Activated CD4-positive, alpha-beta T cell treated with anti-CD3 and anti-CD28 coated beads for 1 hour (primary cell): ENCODE results near the gene TUBB2B.
"Not testable (repeated sequence)": the region's sequence is repeated elsewhere in the genome, so short reads cannot be mapped to it uniquely, and the experiment has no call there.

ENCODE experiments used
- DNase-seq: peaks from one replicate; pipeline ENCODE4 v3.0.0-alpha.2; 2020

TUBB2B gene

DNA sequence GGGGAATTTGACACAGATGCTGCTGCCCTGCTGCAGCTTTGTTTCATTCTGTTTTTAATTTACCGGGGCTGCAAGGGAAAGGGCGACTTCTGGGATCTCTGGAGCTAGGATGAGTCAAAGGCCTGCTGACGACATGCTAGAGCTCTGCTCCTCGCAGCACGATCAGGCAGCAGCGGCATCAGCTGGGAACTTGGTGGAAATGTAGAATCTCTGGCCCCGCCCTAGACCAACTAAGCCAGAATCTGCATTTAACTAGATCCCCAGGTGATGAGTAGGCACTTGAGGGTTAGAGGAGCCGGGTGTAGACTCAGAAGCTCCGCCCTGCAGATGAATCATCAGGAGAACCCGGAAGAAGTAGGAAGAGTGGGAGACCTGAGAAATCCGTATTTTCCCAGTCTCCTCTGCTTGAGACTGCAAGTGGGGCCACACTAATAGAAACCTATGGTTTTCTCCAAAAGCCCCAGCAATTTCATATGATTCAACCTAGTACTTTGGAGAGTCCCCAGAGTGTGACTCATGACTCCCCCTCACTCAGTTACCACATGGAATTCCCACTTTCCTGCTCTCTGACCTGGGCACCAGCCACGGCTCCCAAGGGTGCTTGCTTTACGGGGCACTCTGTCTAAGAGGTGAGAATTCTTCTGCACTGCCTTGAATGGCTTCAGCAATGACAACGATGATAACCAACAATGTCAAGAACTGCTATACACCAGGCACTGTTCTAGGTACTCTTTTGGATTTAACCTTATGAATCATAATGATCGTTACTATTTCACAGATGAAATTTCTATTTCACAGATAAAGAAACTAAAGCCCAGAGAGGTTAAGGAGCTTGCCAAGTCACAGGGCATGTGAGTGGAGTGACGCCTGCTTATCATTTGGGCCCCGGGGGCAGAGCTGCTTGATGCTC, 18.1 kb downstream of the TUBB2B start:
- DNase-seq = no peak

DNA sequence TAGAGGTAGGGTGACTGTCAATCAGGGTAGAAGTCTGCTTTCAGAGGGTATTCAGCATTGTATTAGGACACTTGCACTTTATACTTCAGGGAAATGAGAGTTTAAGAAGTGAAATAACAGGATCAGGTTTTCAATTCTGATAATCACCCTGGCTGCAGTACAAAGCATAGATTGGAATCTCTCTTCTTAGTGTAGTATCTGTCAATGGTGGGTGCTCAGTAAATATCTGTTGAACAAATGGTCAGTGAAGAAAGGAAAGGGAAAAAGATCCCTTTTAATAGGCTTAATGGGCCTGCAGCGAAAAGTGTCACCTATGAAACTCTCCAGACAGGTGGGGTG, 18.7 kb downstream of the TUBB2B start:
- no peak for DNase-seq

DNA sequence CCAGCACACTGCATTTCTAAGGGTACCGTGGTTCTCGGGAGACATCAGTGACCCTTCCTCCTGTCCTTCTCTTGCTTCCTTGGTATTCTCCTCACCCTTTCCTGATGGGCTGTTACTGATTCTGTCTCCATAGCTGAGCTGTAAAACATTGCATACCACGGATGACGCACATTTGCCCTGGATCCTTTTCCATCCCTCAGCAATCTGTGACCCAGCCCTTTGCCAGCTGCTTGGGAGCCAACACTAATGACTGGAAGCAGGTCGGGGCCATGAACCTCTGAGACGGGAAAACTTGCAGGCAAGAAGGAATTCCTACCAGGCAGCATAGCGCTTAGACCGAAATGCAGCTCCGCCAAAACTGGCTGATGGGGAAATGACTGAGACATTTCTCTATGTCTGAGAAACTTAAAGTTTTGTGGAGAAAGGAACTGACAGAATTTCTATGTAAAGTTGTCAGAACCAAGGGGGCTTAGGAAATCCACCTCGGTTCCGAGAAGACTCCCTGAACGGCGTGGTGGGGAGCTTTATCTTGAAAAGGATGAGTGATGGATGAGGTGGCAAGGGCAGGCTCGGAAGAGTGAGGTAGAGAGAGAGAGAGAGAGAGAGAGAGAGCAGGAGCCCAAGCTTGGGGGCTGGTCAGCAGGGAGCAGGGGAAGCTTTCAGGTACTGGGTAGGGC, 19.2 kb downstream of the TUBB2B start:
- DNase-seq = no peak

DNA sequence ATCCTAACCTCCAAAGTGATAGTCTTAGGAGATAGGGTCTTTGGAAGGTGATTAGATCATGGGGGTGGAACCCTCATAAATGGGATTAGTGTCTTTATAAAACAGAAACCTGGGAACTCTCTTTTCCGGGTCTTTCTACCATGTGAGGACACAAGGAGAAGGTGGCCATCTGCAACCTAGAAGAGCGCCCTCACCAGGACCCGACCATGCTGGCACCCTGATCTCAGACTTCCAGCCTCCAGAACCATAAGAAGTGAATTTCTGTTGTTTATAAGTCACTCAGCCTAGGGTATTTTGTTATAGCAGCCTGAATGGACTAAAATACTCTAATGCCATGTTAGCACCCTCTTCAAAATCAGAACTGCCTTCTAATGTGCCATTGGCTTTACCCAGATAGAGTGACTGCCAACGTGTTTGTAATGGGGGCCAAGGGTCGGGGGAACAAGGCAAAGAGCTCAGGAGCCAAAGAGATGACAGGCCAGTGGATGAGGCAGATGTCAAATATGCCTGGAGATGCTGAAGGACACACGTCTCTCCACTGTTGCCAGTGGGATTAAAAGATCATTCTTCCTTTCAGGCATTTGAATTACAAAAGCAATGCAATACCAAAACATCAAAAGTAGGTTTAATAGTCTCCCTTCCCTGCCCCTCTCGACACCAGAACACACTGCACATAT, 21.0 kb downstream of the TUBB2B start:
- no peak for DNase-seq

DNA sequence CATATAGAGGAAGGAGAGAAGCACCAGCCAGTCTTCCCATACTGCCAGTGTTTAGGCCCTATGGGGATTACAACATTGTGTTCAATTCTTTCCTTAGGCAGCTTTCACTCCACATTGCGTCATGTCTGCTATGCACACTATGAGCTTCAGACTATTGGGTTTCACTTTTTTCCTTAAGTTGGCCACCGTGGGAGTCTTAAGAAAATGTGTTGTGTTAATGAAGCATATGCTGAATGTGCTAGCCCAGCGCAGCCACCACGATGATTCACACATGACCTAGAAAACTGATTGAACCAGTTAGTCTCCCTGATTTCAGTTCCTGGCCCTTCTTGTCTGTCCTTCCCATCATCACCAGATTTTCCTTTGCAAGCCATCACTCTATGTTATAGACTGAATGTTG, 21.5 kb downstream of the TUBB2B start:
- DNase-seq = no peak

DNA sequence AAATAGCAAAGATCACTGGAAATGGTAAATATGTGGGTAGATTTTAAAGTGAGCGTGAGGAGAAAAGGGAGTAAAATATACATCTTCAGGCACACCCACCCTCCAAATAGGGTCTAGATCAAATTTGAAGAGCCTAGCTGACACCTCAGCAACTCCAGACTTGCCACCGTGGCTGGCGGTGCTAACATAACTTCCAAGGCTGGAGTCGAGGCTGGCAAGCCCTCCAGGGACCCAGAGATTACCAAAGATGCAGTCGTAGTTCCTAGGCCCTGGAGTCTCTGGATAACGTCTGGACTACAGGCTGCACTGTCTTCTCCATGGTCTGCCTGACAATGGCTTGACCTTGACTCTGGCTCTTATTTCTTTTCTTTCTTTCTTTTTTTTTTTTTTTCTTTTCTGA, 22.5 kb downstream of the TUBB2B start:
- DNase-seq = no peak

DNA sequence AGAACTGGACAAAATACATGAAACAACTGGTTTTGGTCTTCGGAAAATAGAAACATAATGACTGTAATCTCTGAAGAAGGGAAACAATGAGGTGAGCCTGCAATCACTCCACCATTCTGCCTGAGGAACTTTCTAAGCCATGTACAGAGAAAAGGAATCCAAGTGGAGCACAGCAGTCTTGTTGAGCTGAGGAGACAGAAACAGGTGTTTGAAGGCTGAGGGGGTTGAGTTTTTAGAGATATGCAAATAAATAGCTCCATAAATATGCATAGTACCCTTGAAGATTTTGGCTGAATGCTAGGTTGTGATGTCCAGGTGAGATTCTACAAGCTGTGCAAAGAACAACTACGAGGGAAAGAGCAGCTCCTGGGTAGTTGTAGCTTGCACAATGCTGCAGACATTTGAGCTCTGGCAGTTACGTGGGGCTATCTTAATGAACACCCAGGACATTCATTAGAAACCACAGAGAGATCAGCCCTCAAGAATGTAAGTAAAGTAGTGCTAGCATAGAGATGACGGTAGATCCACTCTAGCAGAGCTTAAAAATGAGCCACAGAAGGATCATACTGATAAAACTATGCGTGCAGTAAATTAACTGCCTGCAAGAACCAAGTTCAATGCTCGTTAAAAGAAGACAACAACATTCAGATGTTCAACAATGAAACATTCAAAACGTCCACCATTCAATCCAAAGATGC, 24.3 kb downstream of the TUBB2B start:
- no peak for DNase-seq

DNA sequence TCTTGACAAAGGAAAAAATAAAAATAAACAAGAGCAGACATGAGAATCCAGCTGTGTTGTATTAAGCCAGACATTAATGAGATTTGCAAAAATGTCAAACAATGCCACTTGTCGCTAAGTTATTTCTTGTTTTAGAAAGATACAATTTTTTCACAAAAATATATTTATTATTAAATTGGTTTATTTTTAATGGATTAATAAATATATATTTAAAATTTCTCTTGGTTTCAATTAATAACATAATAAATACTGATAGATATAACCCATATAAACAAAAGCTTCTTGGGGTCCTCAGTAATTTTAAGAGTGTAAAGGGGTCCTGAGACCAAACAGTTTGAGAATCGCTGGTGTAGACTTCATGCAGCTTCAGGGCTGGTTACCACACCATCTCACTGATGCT, 26.1 kb downstream of the TUBB2B start:
- DNase-seq = no peak

DNA sequence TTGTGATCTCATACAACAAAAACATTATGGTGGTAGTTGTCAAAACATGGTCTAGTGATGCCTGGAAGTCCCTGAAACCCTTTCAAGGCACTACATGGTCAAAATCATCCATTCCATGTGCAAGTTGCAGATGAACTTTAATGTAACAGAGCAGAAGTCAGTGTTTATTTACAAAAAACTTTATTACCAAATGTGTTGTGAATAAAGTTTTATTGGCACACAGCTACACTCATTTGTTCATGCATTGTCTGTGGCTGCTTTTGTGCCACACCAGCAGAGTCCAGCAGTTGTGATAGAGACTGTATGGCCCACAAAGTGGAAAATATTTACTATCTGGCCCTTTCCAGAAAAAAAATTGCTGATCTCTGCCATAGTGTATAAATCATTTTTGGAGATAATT, 26.8 kb downstream of the TUBB2B start:
- DNase-seq = no peak

DNA sequence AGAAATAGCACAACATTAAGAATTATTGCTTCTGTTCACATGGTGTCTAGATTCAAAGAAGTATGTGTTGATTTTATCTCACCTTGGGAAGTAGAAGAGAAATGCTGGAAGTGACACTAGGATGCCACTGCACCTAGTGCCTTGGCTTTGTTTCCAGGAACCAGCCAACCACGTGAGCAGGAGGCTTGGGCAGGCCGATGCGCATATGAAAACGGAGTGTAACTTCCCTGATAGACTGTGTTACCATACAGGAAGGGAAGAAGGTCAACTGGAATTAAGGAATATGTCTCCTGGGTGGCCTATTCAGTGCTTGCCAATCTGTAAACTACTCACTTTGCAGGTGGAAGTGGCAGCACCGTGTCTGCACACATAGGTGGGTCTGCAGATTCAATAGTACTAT, 28.1 kb downstream of the TUBB2B start:
- no peak for DNase-seq

DNA sequence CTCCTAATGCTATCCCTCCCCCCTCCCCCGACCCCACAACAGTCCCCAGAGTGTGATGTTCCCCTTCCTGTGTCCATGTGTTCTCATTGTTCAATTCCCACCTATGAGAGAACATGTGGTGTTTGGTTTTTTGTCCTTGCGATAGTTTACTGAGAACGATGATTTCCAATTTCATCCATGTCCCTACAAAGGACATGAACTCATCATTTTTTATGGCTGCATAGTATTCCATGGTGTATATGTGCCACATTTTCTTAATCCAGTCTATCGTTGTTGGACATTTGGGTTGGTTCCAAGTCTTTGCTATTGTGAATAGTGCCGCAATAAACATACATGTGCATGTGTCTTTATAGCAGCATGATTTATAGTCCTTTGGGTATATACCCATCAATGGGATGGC, 29.7 kb downstream of the TUBB2B start:
- DNase-seq = not testable (repeated sequence)

DNA sequence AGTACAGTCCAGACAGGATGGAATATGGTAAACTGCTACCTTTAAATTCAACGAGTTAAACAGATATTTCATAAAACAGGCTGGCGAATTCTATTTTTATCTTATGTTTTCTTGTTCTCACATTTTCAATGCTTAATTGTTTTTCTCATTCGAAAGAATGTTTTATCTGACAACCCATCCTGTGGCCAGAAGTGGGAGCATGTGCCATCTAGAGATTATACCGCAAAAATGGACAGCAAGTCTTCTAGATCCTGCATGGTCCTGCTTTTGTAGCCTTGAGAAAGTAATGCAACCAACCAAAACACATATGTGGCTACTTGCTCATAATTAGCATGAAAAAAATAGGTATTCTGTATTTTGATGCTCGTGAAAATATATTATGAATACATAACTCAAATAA, 30.7 kb downstream of the TUBB2B start:
- no peak for DNase-seq

DNA sequence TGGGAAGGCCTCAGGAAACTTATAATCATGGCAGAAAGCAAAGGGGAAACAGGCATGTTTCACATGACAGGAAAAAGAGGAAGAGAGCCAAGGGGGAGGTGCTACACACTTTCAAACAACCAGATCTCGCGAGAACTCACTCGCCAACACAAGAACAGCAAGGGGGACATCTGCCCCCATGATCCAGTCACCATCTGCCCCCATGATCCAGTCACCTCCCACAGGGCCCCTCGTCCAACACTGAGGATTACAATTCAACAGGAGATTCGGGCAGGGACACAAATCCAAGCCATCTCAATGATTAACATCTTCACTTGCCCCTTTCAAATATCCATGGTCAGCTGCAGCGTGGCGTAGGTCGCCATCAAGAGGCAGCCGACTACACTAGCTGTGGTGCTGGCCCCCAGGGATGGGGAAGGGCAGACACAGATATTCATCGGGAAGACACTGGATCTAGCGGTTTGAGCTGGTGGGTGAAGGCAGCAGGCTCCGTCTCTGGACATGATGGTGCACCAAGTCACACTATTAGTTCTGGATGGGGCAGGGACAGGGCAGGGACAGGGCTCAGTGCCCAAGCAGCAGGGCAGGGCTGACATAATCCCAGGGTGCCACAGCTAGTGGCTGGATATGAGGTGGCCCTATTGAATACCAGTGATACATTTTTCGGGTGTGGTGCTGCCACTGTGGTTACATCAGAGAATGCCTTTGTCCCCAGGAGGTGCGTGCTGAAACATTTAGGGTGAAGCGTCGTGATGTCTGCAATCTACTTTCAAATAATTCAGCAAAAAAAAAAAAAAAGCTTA, 31.6 kb downstream of the TUBB2B start:
- no peak for DNase-seq

DNA sequence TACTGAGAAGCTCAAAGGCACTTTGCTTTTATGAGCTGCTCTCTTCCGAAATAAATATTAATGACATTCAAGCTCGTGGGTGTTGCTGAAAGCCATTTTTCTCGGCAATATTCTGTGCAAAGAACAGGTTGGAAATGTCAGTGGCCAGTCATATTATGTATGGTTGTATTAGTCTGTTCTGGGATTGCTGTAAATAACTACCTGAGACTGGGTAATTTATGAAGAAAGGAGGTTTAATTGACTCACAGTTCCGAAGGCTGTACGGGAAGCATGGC, 32.1 kb downstream of the TUBB2B start:
- no peak for DNase-seq

DNA sequence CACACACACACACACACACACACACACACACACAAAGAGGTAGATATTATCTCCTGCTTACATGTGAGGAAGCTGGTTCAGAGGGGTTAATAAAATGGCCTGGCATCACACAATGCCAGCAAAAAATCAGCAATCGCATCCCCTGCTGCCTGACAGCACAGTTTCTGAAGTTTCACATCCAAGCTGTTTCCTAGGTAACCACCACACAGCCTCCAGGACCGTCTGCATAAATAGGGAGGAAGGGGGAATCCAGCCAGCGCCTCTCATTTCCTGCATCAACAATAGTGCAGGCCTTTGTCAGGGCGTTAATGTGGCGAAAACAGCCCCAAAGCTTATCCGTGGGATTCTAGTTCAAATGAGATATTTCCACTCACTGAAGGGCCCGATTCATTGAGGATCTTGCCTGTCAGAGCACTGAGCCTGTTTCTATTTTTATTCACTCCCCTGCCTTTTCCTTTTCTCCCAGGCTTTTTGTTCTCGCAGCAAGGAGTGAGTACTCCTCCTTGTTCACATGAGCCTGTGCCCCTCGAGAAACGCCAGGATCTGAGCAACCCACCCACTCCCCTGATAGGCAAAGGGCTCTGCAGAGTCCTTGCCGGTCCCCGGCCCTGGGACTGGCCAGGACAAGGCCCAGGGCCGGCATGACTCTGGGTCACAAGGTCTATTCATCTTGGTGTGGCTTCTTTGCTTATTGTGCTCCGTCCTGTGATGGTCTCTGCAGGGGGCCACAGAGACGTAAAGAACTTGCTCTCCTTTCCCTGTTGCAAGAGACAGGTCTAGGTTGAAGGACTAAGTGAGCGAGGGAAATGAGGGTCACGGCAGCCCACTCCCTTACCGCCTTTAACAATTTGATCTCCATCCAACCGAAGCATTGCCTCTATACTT, 32.7 kb downstream of the TUBB2B start:
- no peak for DNase-seq

DNA sequence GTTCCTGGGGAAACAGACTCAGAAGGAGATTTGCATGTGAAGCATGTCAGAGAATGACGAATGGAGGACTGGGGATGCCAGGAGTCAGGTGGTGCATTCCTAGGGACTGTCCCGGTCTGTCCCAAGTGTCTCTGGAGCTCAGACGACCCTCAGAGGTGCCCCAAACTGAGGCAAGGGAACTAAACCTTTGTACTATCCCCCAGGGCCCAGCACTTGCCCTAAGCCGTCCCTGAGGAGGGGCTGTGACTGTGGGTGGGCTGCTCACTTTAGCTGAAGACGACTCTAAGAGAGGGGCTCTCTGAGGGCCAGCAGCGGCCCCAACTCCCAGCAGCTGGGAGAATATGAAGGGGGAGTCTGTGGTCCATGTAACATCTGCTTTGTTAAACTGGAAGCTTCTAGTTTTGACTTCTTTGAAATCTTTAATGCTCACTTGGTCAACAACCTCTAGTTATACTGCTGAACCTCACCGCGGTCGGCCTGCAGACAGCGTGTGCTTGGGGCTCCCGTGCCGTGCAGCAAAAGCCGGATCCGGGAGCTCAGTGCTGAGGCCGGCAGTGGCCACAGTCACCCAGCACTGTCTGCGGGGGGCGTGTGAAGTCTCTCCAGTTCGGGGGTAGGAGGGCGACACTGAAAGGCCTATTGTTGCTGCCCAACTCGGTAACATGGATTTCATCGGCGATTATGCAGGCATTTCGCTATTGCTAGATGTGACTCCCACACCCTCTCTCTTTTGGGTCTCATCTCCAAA, 34.2 kb downstream of the TUBB2B start:
- no peak for DNase-seq

DNA sequence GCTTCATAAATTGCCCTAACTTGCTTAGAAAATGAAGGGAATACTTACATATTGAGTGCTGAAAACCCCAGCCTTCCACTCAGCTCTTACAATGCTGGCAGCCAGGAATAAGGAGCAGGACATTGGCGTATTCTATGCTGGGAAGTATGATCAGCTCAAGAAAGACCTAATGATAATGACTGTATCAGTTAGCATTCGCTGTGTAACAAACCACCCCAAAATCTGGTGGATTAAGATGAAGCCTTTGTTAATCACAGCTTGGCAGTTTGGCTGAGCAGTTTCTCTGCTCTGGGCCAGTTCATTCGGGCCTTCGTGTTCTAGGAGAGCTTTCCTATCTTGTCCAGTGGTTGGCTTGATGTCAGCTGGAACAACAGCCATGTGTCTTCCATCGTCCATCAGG, 36.7 kb downstream of the TUBB2B start:
- DNase-seq = no peak

DNA sequence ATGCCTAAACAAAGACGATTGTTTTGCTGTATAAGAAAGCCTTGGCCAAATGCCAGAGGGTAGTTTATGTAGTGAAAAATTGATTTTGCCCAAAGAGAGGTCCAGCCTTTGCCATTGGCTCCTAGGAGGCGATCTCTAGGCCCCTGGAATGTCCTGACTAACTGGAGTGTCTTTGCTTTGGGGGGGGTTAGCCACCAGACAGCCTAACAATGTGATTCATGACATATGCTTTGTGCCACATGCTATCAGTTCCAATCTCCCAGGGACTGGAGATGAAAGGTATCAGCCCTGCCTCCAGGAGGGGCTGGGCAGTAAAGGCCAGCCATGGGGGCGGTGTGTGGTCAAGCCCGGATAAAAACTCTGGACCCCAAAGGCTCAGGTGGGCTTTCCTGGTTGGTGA, 37.4 kb downstream of the TUBB2B start:
- DNase-seq = no peak

DNA sequence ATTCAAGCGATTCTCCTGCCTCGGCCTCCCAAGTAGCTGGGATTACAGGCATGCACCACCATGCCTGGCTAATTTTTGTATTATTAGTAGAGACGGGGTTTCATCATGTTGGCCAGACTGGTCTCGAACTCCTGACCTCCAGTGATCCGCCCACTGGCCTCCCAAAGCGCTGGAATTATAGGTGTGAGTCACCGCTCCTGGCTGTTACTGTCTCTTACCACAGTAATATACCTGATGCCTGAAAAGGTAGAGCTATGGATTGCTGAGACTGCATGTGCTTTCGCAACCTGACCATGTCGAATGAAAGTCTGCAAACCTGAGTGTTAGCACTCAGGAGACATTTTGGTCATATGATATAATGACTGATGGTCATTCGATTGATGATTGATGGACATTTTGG, 38.3 kb downstream of the TUBB2B start:
- DNase-seq = not testable (repeated sequence)

DNA sequence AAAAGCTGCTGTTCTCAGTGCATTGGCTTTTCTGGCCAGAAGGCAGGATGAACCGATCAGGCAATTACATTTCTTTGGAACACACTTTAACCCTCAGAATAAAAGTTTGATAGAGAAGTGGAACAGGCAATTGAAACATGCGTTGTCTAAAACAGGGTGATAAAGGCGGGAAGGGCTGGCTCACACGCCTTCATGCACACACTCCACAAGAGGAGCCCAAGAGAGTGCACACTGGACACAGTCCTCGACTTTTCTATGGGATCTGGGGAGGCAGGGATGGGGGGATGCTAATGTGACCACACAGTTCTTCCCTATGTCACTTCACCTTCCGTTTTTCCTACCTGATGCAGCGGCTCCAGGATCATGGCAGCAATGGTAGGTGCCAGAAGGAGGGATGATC, 39.2 kb downstream of the TUBB2B start:
- DNase-seq = no peak

DNA sequence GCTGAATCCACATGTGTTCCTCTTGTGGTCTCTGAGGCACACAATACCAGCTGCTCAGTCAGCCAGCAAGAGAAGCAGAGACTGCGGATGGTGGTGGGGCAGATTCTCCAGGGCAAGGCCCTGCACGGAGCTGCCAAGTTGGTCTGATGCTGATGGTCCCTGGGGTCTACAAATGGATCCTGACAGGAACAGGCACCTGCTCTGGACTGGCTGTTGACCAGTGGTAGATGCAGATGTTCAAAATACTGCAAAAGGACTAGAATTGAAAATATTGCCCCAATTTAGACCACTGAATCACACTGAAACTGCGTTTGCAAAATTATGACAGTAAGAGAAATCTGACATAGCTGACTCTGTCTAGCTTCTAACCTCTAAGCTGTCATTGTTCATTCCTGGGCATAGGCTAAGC, 40.5 kb downstream of the TUBB2B start:
- DNase-seq = no peak
